ENCODE measurements around the gene NUP153. TPM values are rescaled to one million over a fixed set of nuclear protein-coding genes. Genes with fewer than 3 reads are reported as not detected.

NUP153 gene
- total and polyA plus RNA-seq, 5 experiments from 2014 or later = 2.9 to 62.0 (median 3.5) TPM

GRCh38 chr6:17640477-17640917, 66.2 kb downstream of the NUP153 start:
- DNase-seq = no peak
- POLR2A ChIA-PET = no interaction called here
- no peaks in the 10 kb centered on the region for H3K27me3 Mint-ChIP-seq
- H3K27ac Mint-ChIP-seq = peak overlapping the region in 4 of 10 donors; percentile 26 to 71 (median 46)
- no peaks in the 10 kb centered on the region for H3K9me3 Mint-ChIP-seq
- H3K36me3 Mint-ChIP-seq = peaks cover 24 to 95% (median 28%) of the 10 kb centered on the region in 3 donors
- peaks cover 3 to 13% (median 8%) of the 10 kb centered on the region in 4 donors for H3K4me1 Mint-ChIP-seq
- no peak overlapping the region for H3K4me3 Mint-ChIP-seq
- ATAC-seq = no peak

GRCh38 chr6:17638212-17638715, 68.5 kb downstream of the NUP153 start:
- no peak for DNase-seq
- POLR2A ChIA-PET = interaction anchor here (0.6 kb wide), 1 partner anchor 36 kb away, joined by 3 read pairs; no protein-coding TSS in a partner anchor
- ATAC-seq = no peak
- Mint-ChIP-seq H3K4me3 (no peak overlapping the region), H3K9me3 (no peaks in the 10 kb centered on the region), H3K4me1 (peaks cover 11 to 31% (median 24%) of the 10 kb centered on the region in 4 donors), H3K27ac (peak overlapping the region in 7 of 10 donors; percentile 3 to 67 (median 48)), H3K27me3 (no peaks in the 10 kb centered on the region), H3K36me3 (peaks cover 17 to 80% (median 20%) of the 10 kb centered on the region in 3 donors)

DNA sequence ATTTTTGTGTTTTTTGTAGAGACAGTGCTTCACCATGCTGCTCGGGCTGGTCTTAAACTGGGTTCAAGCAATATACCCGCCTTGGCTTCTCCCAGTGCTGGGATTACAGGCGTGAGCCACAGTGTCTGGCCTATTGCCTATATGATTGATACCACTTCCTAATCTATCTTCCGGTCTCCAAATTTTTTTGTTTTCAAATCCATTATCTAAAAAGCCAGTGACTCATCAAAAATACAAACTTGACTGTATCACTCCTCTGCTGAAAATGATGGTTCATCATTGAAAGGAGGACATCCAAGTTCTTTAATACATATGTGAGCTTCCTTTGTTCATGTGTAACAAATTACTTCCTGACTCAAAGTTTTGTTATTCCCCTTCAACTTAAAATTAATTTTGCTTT, 71.2 kb downstream of the NUP153 start:
- peaks cover 13 to 73% (median 16%) of the 10 kb centered on the region in 3 donors for H3K36me3 Mint-ChIP-seq
- POLR2A ChIA-PET = interaction anchor here (0.5 to 0.7 kb wide), 2 partner anchors 75 to 1397 kb away, joined by 4 to 5 read pairs; partner anchors contain the start of gene GMPR
- H3K4me3 Mint-ChIP-seq = peak overlapping the region in 1 of 10 donors; percentile 30
- H3K27ac Mint-ChIP-seq = peak overlapping the region in 9 of 10 donors; percentile 12 to 80 (median 61)
- peaks cover 16 to 48% (median 42%) of the 10 kb centered on the region in 4 donors for H3K4me1 Mint-ChIP-seq
- no peaks in the 10 kb centered on the region for H3K9me3 Mint-ChIP-seq
- H3K27me3 Mint-ChIP-seq = no peaks in the 10 kb centered on the region
- DNase-seq = no peak
- no peak for ATAC-seq

GRCh38 chr6:17633465-17634188, 73.1 kb downstream of the NUP153 start:
- peak overlapping the region in 9 of 10 donors; percentile 27 to 70 (median 57) for H3K4me3 Mint-ChIP-seq
- H3K4me1 Mint-ChIP-seq = peaks cover 19 to 60% (median 57%) of the 10 kb centered on the region in 4 donors
- no peaks in the 10 kb centered on the region for H3K27me3 Mint-ChIP-seq
- no peaks in the 10 kb centered on the region for H3K9me3 Mint-ChIP-seq
- ATAC-seq (peak; percentile 61 to 63), DNase-seq (peak in 4 of 10 donors; percentile 1 to 37 (median 20))
- H3K27ac Mint-ChIP-seq = peak overlapping the region; percentile 27 to 87 (median 69)
- POLR2A ChIA-PET = interaction anchor here (1.0 kb wide), 2 partner anchors 33 kb away, joined by 3 to 4 read pairs; partner anchors contain the start of gene FAM8A1
- peaks cover 10 to 75% (median 19%) of the 10 kb centered on the region in 3 donors for H3K36me3 Mint-ChIP-seq

DNA sequence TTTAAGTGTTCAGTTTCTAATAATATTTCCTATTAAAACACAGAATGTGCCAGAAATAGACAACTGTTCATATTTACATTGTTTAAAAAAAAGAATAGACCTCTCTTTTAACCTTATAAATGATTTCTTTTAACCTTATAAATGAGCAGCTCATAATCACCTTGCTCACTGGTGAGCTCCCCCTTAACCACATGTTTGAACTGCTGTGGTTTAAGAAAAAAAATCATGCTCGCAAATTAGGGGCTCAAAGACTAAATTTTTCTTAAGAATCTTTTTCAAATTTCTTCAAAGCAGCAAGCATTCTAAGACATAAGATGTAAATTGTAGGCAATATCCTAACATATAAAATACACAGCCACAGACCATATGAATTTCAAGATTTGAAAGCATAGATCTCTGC, 73.8 kb downstream of the NUP153 start:
- H3K4me1 Mint-ChIP-seq = peaks cover 19 to 62% (median 58%) of the 10 kb centered on the region in 4 donors
- peak overlapping the region in 8 of 10 donors; percentile 27 to 70 (median 54) for H3K4me3 Mint-ChIP-seq
- no peaks in the 10 kb centered on the region for H3K9me3 Mint-ChIP-seq
- DNase-seq (peak in 3 of 10 donors; percentile 37 to 50 (median 48)), ATAC-seq (peak; percentile 66 to 74)
- H3K27me3 Mint-ChIP-seq = no peaks in the 10 kb centered on the region
- POLR2A ChIA-PET = interaction anchor here (1.0 kb wide), 1 partner anchor 33 kb away, joined by 4 read pairs; the partner anchor contains the start of gene FAM8A1
- H3K36me3 Mint-ChIP-seq = peaks cover 8 to 74% (median 22%) of the 10 kb centered on the region in 3 donors
- peak overlapping the region; percentile 27 to 87 (median 69) for H3K27ac Mint-ChIP-seq

GRCh38 chr6:17630511-17631073, 76.1 kb downstream of the NUP153 start:
- POLR2A ChIA-PET = interaction anchor here (0.8 to 1.2 kb wide), 2 partner anchors 30 to 71 kb away, joined by 3 to 4 read pairs; no protein-coding TSS in a partner anchor
- Mint-ChIP-seq H3K27me3 (no peaks in the 10 kb centered on the region), H3K4me1 (peaks cover 16 to 56% (median 53%) of the 10 kb centered on the region in 4 donors), H3K4me3 (no peak overlapping the region), H3K9me3 (no peaks in the 10 kb centered on the region), H3K27ac (peak overlapping the region in 7 of 10 donors; percentile 6 to 65 (median 29)), H3K36me3 (peaks cover under 1 to 64% (median 23%) of the 10 kb centered on the region in 3 donors)
- no peak for ATAC-seq
- DNase-seq = no peak

DNA sequence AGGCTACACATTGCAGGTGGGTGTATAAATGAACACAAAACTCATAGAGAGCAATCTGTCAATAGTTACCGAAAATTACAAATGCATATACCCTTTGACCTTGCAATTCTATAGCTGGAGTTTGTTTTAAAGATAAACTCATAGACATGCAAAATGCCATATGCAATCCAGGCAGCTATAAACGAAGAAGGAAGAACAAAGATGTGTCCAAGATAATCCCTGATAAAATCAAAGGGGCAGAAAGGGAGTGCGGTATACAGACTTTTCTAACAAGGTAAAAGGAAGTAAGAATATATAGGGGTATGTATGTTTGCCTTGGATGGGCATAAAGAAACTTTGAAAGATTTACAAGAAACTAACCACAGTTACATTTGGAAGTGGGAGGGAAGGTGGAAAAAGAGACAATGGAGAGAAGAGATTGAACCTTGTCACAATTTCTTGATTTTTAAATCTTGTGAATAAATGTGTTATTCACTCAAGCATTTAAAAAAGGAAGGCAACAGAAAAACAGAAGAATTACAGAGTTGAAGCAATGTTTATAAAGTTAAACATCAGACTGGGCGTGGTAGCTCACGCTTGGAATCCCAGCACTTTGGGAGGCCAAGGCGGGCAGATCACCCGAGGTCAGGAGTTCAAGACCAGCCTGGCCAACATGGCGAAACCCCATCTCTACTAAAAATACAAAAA, 76.8 kb downstream of the NUP153 start:
- DNase-seq (no peak), ATAC-seq (no peak)
- Mint-ChIP-seq H3K27ac (peak overlapping the region in 5 of 10 donors; percentile 7 to 78 (median 54)), H3K9me3 (no peaks in the 10 kb centered on the region), H3K27me3 (no peaks in the 10 kb centered on the region), H3K4me1 (peaks cover 16 to 53% (median 49%) of the 10 kb centered on the region in 4 donors), H3K4me3 (no peak overlapping the region), H3K36me3 (peaks cover 0 to 66% (median 22%) of the 10 kb centered on the region in 3 donors)
- POLR2A ChIA-PET = interaction anchor here (0.8 kb wide), 1 partner anchor 29 kb away, joined by 3 read pairs; no protein-coding TSS in a partner anchor

GRCh38 chr6:17628873-17629272, 77.9 kb downstream of the NUP153 start:
- no peak for DNase-seq
- H3K4me3 Mint-ChIP-seq = no peak overlapping the region
- no peak for ATAC-seq
- H3K27me3 Mint-ChIP-seq = no peaks in the 10 kb centered on the region
- H3K27ac Mint-ChIP-seq = peak overlapping the region in 7 of 10 donors; percentile 3 to 78 (median 50)
- POLR2A ChIA-PET = interaction anchor here (2.2 kb wide), 1 partner anchor 28 kb away, joined by 10 read pairs; the partner anchor contains the start of gene FAM8A1
- peaks cover 12 to 49% (median 44%) of the 10 kb centered on the region in 4 donors for H3K4me1 Mint-ChIP-seq
- peaks cover 0 to 77% (median 22%) of the 10 kb centered on the region in 3 donors for H3K36me3 Mint-ChIP-seq
- H3K9me3 Mint-ChIP-seq = no peaks in the 10 kb centered on the region

GRCh38 chr6:17624396-17624795, 82.3 kb downstream of the NUP153 start:
- H3K27me3 Mint-ChIP-seq = no peaks in the 10 kb centered on the region
- peaks cover 0 to 81% (median 17%) of the 10 kb centered on the region in 3 donors for H3K36me3 Mint-ChIP-seq
- no peak for ATAC-seq
- POLR2A ChIA-PET = interaction anchor here (1.0 kb wide), 1 partner anchor 24 kb away, joined by 3 read pairs; no protein-coding TSS in a partner anchor
- H3K9me3 Mint-ChIP-seq = no peaks in the 10 kb centered on the region
- H3K27ac Mint-ChIP-seq = peak overlapping the region in 6 of 10 donors; percentile 7 to 64 (median 35)
- no peak for DNase-seq
- peak overlapping the region in 1 of 10 donors; percentile 29 for H3K4me3 Mint-ChIP-seq
- peaks cover 8 to 27% (median 25%) of the 10 kb centered on the region in 4 donors for H3K4me1 Mint-ChIP-seq

DNA sequence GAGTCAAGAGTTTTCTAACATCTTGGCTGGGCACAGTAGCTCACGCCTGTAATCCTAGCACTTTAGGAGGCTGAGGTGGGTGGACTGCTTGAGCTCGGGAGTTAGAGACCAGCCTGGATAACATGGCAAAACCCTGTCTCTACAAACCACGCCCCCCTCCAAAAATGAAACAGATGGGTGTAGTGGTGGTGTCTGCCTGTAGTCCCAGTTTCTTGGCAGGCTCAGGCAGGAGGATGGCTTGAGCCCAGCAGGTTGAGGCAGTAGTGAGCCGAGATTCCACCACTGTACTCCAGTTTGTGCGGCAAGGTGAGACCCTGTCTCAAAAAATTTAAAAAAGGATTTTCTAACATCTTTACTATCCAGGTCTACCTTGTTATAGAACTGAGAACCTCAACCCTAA, 84.6 kb downstream of the NUP153 start:
- Mint-ChIP-seq H3K4me3 (no peak overlapping the region), H3K27me3 (no peaks in the 10 kb centered on the region), H3K9me3 (no peaks in the 10 kb centered on the region), H3K36me3 (peaks cover 0 to 81% (median 15%) of the 10 kb centered on the region in 3 donors), H3K4me1 (peaks cover 14 to 28% (median 18%) of the 10 kb centered on the region in 4 donors), H3K27ac (peak overlapping the region in 2 of 10 donors; percentile 31 to 44)
- no peak for DNase-seq
- no peak for ATAC-seq
- POLR2A ChIA-PET = interaction anchor here (1.1 kb wide), 1 partner anchor 37 kb away, joined by 3 read pairs; no protein-coding TSS in a partner anchor

DNA sequence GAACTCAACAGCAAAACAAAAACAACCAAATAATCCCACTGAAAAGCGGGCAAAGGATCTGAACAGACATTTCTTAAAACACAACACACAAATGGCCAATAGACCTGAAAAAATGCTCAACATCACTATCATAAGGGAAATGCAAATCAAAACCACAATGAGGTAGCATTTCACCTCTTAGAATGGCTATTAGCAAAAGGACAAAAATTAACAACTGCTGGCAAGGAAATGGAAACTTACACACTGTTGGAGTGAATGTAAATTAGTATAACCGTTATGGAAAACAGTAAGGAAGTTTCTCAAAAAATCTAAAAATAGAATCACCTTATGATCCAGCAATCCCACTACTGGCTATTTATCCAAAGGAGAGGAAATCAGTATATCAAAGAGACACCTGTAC, 85.7 kb downstream of the NUP153 start:
- H3K9me3 Mint-ChIP-seq = no peaks in the 10 kb centered on the region
- H3K4me3 Mint-ChIP-seq = no peak overlapping the region
- DNase-seq (no peak), ATAC-seq (no peak)
- H3K36me3 Mint-ChIP-seq = peaks cover 0 to 91% (median 13%) of the 10 kb centered on the region in 3 donors
- POLR2A ChIA-PET = interaction anchor here (1.1 kb wide), 1 partner anchor 38 kb away, joined by 3 read pairs; no protein-coding TSS in a partner anchor
- no peaks in the 10 kb centered on the region for H3K27me3 Mint-ChIP-seq
- H3K4me1 Mint-ChIP-seq = peaks cover 15 to 28% (median 18%) of the 10 kb centered on the region in 4 donors
- peak overlapping the region in 4 of 10 donors; percentile 0 to 50 (median 24) for H3K27ac Mint-ChIP-seq

All from naive thymus-derived CD8-positive, alpha-beta T cell (primary cell).